Upper lobe of left lung (tissue), 6 donors: ENCODE measurements around the gene GDF15. TPM values are rescaled to one million over a fixed set of nuclear protein-coding genes. Genes with fewer than 3 reads are reported as not detected.

ENCODE experiments used
- ATAC-seq, 2 donors: fragments of 200-7000 bp; cut with Tn5 transposase; one replicate each; pipeline ENCODE4 v1.9.1; 2022; ENCODE audit warnings: mild to moderate bottlenecking in 2 of 2, moderate library complexity in 2 of 2; ENCODE audit not compliant: low FRiP score in 2 of 2
- DNase-seq, 2 donors: peaks; one replicate each; pipeline ENCODE4 v3.0.0-alpha.2; 2019 to 2020
- H3K27ac ChIP-seq, 4 donors: fragments of 200-600 bp; sonication (generic); one replicate each; pipeline ENCODE4 v1.5.1; 2016 to 2019
- H3K27me3 ChIP-seq, 4 donors: fragments of 200-600 bp; sonication (generic); one replicate each; pipeline ENCODE4 v1.5.1; 2017 to 2019
- H3K36me3 ChIP-seq, 4 donors: fragments of 200-600 bp; sonication (generic); one replicate each; pipeline ENCODE4 v1.5.1; 2016 to 2019
- H3K4me1 ChIP-seq, 4 donors: fragments of 200-600 bp; sonication (generic); one replicate each; pipeline ENCODE4 v1.5.1; 2018 to 2019
- H3K4me3 ChIP-seq, 4 donors: fragments of 200-600 bp; sonication (generic); one replicate each; pipeline ENCODE4 v1.5.1; 2017 to 2019; ENCODE audit warnings: mild to moderate bottlenecking in 2 of 4, moderate library complexity in 1 of 4
- H3K9me3 ChIP-seq, 4 donors: fragments of 200-600 bp; sonication (generic); one replicate each; pipeline ENCODE4 v1.5.1; 2018 to 2019
- CTCF ChIP-seq, 6 experiments: fragments of 450-650 bp in 4 of 6; fragments of 200-600 bp in 2 of 6; sonication (generic) in 2 of 6; IDR thresholded peaks; one replicate each; pipeline ENCODE4 v1.5.1; 2016 to 2019; ENCODE audit warnings: antibody characterized with exemption in 6 of 6
- EP300 ChIP-seq, 4 donors: sonication (generic); formaldehyde crosslinking; IDR thresholded peaks; one replicate each; pipeline ENCODE4 v1.5.1; 2017; ENCODE audit warnings: antibody characterized with exemption in 4 of 4, control low read depth in 2 of 4
- POLR2A ChIP-seq, 4 donors: fragments of 450-650 bp; IDR thresholded peaks; one replicate each; pipeline ENCODE4 v1.5.1; 2016 to 2017; ENCODE audit warnings: antibody characterized with exemption in 4 of 4, mild to moderate bottlenecking in 2 of 4
- POLR2AphosphoS5 ChIP-seq, 2 donors: sonication (generic); formaldehyde crosslinking; IDR thresholded peaks; one replicate each; pipeline ENCODE4 v1.5.1; 2017; ENCODE audit warnings: antibody characterized with exemption in 2 of 2
- WGBS, 2 donors: methylation state at CpG; one replicate each; pipeline ENCODE4 v1.1.5; 2017 to 2018; 5-methylcytosine and 5-hydroxymethylcytosine counted together
- total RNA-seq, 6 donors: library from RNA; depleted of rRNA in 4 of 6; stranded (reverse); fragments of >200 nt in 4 of 6; gene quantifications; one replicate each; pipeline versions ENCODE4 v1.1.0 to v1.2.1, GENCODE V29; 2016 to 2021
- donor health status: DM: no; HTN: no; CAD: no; lungs with moderate emphysema.
- donor health status: DM: no; HTN: yes; CAD: no; lungs with severe emphysema.

The GDF15 gene
- total RNA-seq, 6 donors from 2014 or later: 42.5 to 126 (median 68.7) TPM

- 54 to 68% methylated on average over 3 to 4 of the region's 4 CpGs for WGBS, 2 donors
- Histone ChIP-seq H3K4me3 (no peak overlapping the region), H3K9me3 (no peaks in the 10 kb centered on the region), H3K27me3 (no peaks in the 10 kb centered on the region), H3K4me1 (peaks cover 25 to 60% (median 36%) of the 10 kb centered on the region in 4 donors), H3K36me3 (no peaks in the 10 kb centered on the region), H3K27ac (peak overlapping the region; percentile 65 to 87 (median 83))
- ATAC-seq: no peak
- TF ChIP-seq CTCF (IDR thresholded peaks at IDR 0.05) (no peak), POLR2A (IDR thresholded peaks at IDR 0.05) (no peak)
- DNase-seq: no peak
These were observed 12.5 kb upstream of the GDF15 start for GRCh38 chr19:18373407-18373891.

- peak; percentile 87 to 98 for DNase-seq
- H3K36me3 ChIP-seq: no peaks in the 10 kb centered on the region
These were observed 11.9 kb upstream of the GDF15 start for GRCh38 chr19:18373892-18374629.

GRCh38 chr19:18377026-18377425, 8.9 kb upstream of the GDF15 start:
- Histone ChIP-seq H3K36me3 (no peaks in the 10 kb centered on the region), H3K27me3 (no peaks in the 10 kb centered on the region), H3K9me3 (no peaks in the 10 kb centered on the region), H3K4me3 (no peak overlapping the region), H3K27ac (peak overlapping the region in 3 of 4 donors; percentile 72 to 84 (median 83)), H3K4me1 (peaks cover 46 to 79% (median 57%) of the 10 kb centered on the region in 4 donors)
- DNase-seq (no peak), ATAC-seq (peak in 1 of 2 donors; percentile 42)
- peak in 1 of 4 donors; percentile 80 for TF ChIP-seq EP300 (IDR thresholded peaks at IDR 0.05)
- TF ChIP-seq CTCF (IDR thresholded peaks at IDR 0.05): no peak
- WGBS, 2 donors: 66% methylated on average over 6 of the region's 6 CpGs

More at GRCh38 chr19:18373892-18374629, 11.9 kb upstream of the GDF15 start:
- Histone ChIP-seq H3K27me3 (no peaks in the 10 kb centered on the region), H3K9me3 (no peaks in the 10 kb centered on the region), H3K4me3 (no peak overlapping the region), H3K4me1 (peaks cover 25 to 60% (median 38%) of the 10 kb centered on the region in 4 donors), H3K27ac (peak overlapping the region; percentile 65 to 87 (median 83))
- TF ChIP-seq CTCF (IDR thresholded peaks at IDR 0.05) (no peak), POLR2A (IDR thresholded peaks at IDR 0.05) (peak in 1 of 4 donors; percentile 52), EP300 (IDR thresholded peaks at IDR 0.05) (peak; percentile 62 to 98 (median 87)), POLR2AphosphoS5 (IDR thresholded peaks at IDR 0.05) (peak; percentile 93 to 98)
- peak; percentile 95 to 97 for ATAC-seq
- 18 to 51% methylated on average over 6 to 17 of the region's 17 CpGs for WGBS, 2 donors

- peaks cover 26 to 64% (median 45%) of the 10 kb centered on the region in 4 donors for H3K4me1 ChIP-seq
- H3K9me3 ChIP-seq: no peaks in the 10 kb centered on the region
- ATAC-seq: peak; percentile 81 to 92
- peak in 1 of 4 donors; percentile 9 for TF ChIP-seq POLR2A (IDR thresholded peaks at IDR 0.05)
- TF ChIP-seq POLR2AphosphoS5 (IDR thresholded peaks at IDR 0.05): peak; percentile 54 to 56
- TF ChIP-seq EP300 (IDR thresholded peaks at IDR 0.05): peak in 1 of 4 donors; percentile 52
- no peak for TF ChIP-seq CTCF (IDR thresholded peaks at IDR 0.05)
- no peaks in the 10 kb centered on the region for H3K36me3 ChIP-seq
- WGBS, 2 donors: 28 to 33% methylated on average over 19 to 22 of the region's 22 CpGs
- no peaks in the 10 kb centered on the region for H3K27me3 ChIP-seq
- H3K4me3 ChIP-seq: no peak overlapping the region
- peak overlapping the region; percentile 33 to 85 (median 82) for H3K27ac ChIP-seq
- DNase-seq: peak in 1 of 2 donors; percentile 85
These were observed 5.9 kb upstream of the GDF15 start for GRCh38 chr19:18379803-18380747.
